SK-N-SH (cell line): ENCODE measurements around the gene SLC4A8. TPM values are rescaled to one million over a fixed set of nuclear protein-coding genes. Genes with fewer than 3 reads are reported as not detected.

Source experiments
- CTCF ChIA-PET: fragments of 300-600, 350-600 bp; formaldehyde crosslinking; extraction: SDS; loops from one replicate; lab custom pipeline; 2021; lab: Yijun Ruan, JAX
- POLR2A ChIA-PET: fragments of 350-600 bp; sonication (Branson Sonifier 250); formaldehyde crosslinking; extraction: SDS; loops from one replicate; lab custom pipeline; 2020; ENCODE audit warnings: antibody characterized with exemption, inconsistent platforms; lab: Yijun Ruan, JAX
- DNase-seq: peaks from one replicate; pipeline ENCODE4 v3.0.0; 2012
- H2AFZ ChIP-seq: fragments of 200-600 bp; sonication (generic); 2 replicates; pipeline ENCODE4 v1.8.1; 2016; ENCODE audit warnings: antibody characterized with exemption, mild to moderate bottlenecking, low read depth
- H3F3A ChIP-seq: fragments of 200-600 bp; sonication (generic); replicated peaks from 2 replicates; pipeline ENCODE3; 2016; ENCODE audit warnings: antibody characterized with exemption, mild to moderate bottlenecking; ENCODE audit not compliant: insufficient read depth
- H3K27ac ChIP-seq, 2 experiments: fragments of 200-500 bp in 1 of 2; fragments of 200-600 bp in 1 of 2; sonication (Bioruptor generic) in 1 of 2; sonication (generic), shearing (Covaris generic) in 1 of 2; 2 replicates each; pipeline versions ENCODE4 v1.5.1 to v1.6.1; 2014 to 2016; ENCODE audit warnings: low read depth in 2 of 2, inconsistent platforms in 1 of 2, low read length in 1 of 2, mild to moderate bottlenecking in 1 of 2, mixed read lengths in 1 of 2
- H3K27me3 ChIP-seq: fragments of 200-600 bp; sonication (generic), shearing (Covaris generic); 2 replicates; pipeline ENCODE4 v1.6.1; 2016; ENCODE audit warnings: mixed run types; ENCODE audit not compliant: insufficient read depth
- H3K36me3 ChIP-seq, 2 experiments: fragments of 200-500 bp in 1 of 2; fragments of 200-600 bp in 1 of 2; sonication (Bioruptor generic) in 1 of 2; sonication (generic) in 1 of 2; replicated peaks in 1 of 2; 2 replicates each; pipeline versions ENCODE3 to v1.5.1; 2014 to 2016; ENCODE audit warnings: low read length in 1 of 2, mild to moderate bottlenecking in 1 of 2; ENCODE audit not compliant: insufficient read depth in 2 of 2, control insufficient read depth in 1 of 2
- H3K4me1 ChIP-seq, 2 experiments: fragments of 200-500 bp in 1 of 2; fragments of 200-600 bp in 1 of 2; sonication (Bioruptor generic) in 1 of 2; sonication (generic), shearing (Covaris generic) in 1 of 2; 2 replicates each; pipeline versions ENCODE4 v1.5.1 to v1.6.1; 2014 to 2016; ENCODE audit warnings: low read depth in 1 of 2, low read length in 1 of 2, mixed run types in 1 of 2; ENCODE audit not compliant: insufficient read depth in 2 of 2, control insufficient read depth in 1 of 2
- H3K4me2 ChIP-seq: fragments of 200-600 bp; sonication (generic), shearing (Covaris generic); 2 replicates; pipeline ENCODE4 v1.6.1; 2017; ENCODE audit warnings: mixed run types
- H3K4me3 ChIP-seq, 2 experiments: fragments of 200-500 bp in 1 of 2; fragments of 200-600 bp in 1 of 2; sonication (Bioruptor generic) in 1 of 2; sonication (generic), shearing (Covaris generic) in 1 of 2; 2 replicates each; pipeline versions ENCODE4 v1.5.1 to v1.8.1; 2014 to 2016; ENCODE audit warnings: low read depth in 2 of 2, inconsistent platforms in 1 of 2, low read length in 1 of 2, mild to moderate bottlenecking in 1 of 2, mixed read lengths in 1 of 2, moderate library complexity in 1 of 2
- H3K79me2 ChIP-seq: fragments of 200-600 bp; sonication (generic); 2 replicates; pipeline ENCODE4 v1.8.1; 2017; ENCODE audit warnings: mild to moderate bottlenecking; ENCODE audit not compliant: insufficient read depth
- H3K9ac ChIP-seq: fragments of 200-600 bp; sonication (generic); 2 replicates; pipeline ENCODE4 v1.6.1; 2017; ENCODE audit warnings: mixed run types
- H3K9me2 ChIP-seq: fragments of 200-600 bp; sonication (generic); 2 replicates; pipeline ENCODE4 v1.6.1; 2017; ENCODE audit warnings: mixed run types
- H3K9me3 ChIP-seq: fragments of 200-600 bp; sonication (generic); 2 replicates; pipeline ENCODE4 v1.6.1; 2017; ENCODE audit warnings: mixed run types, mild to moderate bottlenecking, moderate library complexity
- H4K20me1 ChIP-seq: fragments of 200-600 bp; sonication (generic); 2 replicates; pipeline ENCODE4 v1.6.1; 2017; ENCODE audit warnings: mild to moderate bottlenecking, mixed run types; ENCODE audit not compliant: insufficient read depth
- CHD2 ChIP-seq: fragments of 150-350 bp; IDR thresholded peaks from 2 replicates; pipeline ENCODE4 v1.6.1; 2018; ENCODE audit warnings: low read length; ENCODE audit not compliant: partially characterized antibody
- CTCF ChIP-seq: fragments of 200-600 bp; sonication (generic); IDR thresholded peaks from 2 replicates; pipeline ENCODE4 v1.6.1; 2017; ENCODE audit warnings: antibody characterized with exemption, mild to moderate bottlenecking, moderate library complexity
- ELF1 ChIP-seq: IDR thresholded peaks from 2 replicates; pipeline ENCODE4 v1.4.0; 2012
- EP300 ChIP-seq, 2 experiments: IDR thresholded peaks; 2 replicates each; pipeline versions ENCODE4 v1.4.0 to v1.6.1; 2012; ENCODE audit warnings: borderline replicate concordance in 1 of 2, low read depth in 1 of 2, low read length in 1 of 2
- FOSL2 ChIP-seq: IDR thresholded peaks from 2 replicates; pipeline ENCODE4 v1.4.0; 2012; ENCODE audit warnings: low read depth, mild to moderate bottlenecking, moderate library complexity, borderline replicate concordance
- GATA2 ChIP-seq: sonication (generic); formaldehyde crosslinking; IDR thresholded peaks from 2 replicates; pipeline ENCODE4 v1.5.0; 2020; ENCODE audit warnings: mild to moderate bottlenecking, missing genetic modification reagents
- IRF3 ChIP-seq: fragments of 150-350 bp; IDR thresholded peaks from 2 replicates; pipeline ENCODE4 v1.6.1; 2016; ENCODE audit warnings: mild to moderate bottlenecking, low read depth, low read length
- MXI1 ChIP-seq: IDR thresholded peaks from 2 replicates; pipeline ENCODE4 v1.6.1; 2012; ENCODE audit warnings: mild to moderate bottlenecking, low read depth, low read length, improper control_type of control experiment
- NFIC ChIP-seq: IDR thresholded peaks from 2 replicates; pipeline ENCODE4 v1.4.0; 2012; ENCODE audit warnings: borderline replicate concordance
- NRF1 ChIP-seq: IDR thresholded peaks from 2 replicates; pipeline ENCODE4 v1.6.1; 2012; ENCODE audit warnings: low read depth, mild to moderate bottlenecking, low read length
- PBX3 ChIP-seq: IDR thresholded peaks from 2 replicates; pipeline ENCODE4; 2012
- RFX5 ChIP-seq: IDR thresholded peaks from 2 replicates; pipeline ENCODE4 v1.6.1; 2012; ENCODE audit warnings: mild to moderate bottlenecking, improper control_type of control experiment, low read length
- RXRA ChIP-seq: IDR thresholded peaks from 2 replicates; pipeline ENCODE4 v1.4.0; 2012; ENCODE audit warnings: low read depth, mild to moderate bottlenecking, borderline replicate concordance
- TAF1 ChIP-seq: IDR thresholded peaks from 2 replicates; pipeline ENCODE4 v1.6.1; 2012; ENCODE audit warnings: low read depth, mild to moderate bottlenecking, low read length, moderate library complexity, borderline replicate concordance
- TCF12 ChIP-seq: IDR thresholded peaks from 2 replicates; pipeline ENCODE4 v1.4.0; 2012
- USF1 ChIP-seq: IDR thresholded peaks from 2 replicates; pipeline ENCODE4 v1.4.0; 2012; ENCODE audit warnings: low read depth, borderline replicate concordance
- USF2 ChIP-seq: fragments of 150-350 bp; IDR thresholded peaks from 2 replicates; pipeline ENCODE4 v1.6.1; 2017; ENCODE audit warnings: antibody characterized with exemption, low read length, low read depth, borderline replicate concordance
- WGBS: methylation state at CpG from one replicate; pipeline ENCODE4 v1.1.6; 2017; ENCODE audit warnings: low lambda C conversion rate; 5-methylcytosine and 5-hydroxymethylcytosine counted together
- polyA plus RNA-seq, 3 experiments: library from polyadenylated mRNA; depleted of rRNA; stranded (reverse); fragments of >200 nt; gene quantifications; 2 replicates each; pipeline ENCODE4 v1.2.3, GENCODE V29; 2012

The SLC4A8 gene
- polyA plus RNA-seq, 1 of the 3 experiments (the other 2 are of a cell fraction), result 5.2 TPM

GRCh38 chr12:51480978-51481377, 56.3 kb downstream of the SLC4A8 start:
- Histone ChIP-seq H3K4me1 (peaks cover 0 to 4% of the 10 kb centered on the region in 2 experiments; a peak in 2 of 4 replicates), H3K4me2 (no peak overlapping the region), H3K9me2 (no peaks in the 10 kb centered on the region), H3F3A (no peaks in the 10 kb centered on the region), H4K20me1 (no peaks in the 10 kb centered on the region), H3K27ac (no peak overlapping the region), H3K4me3 (no peak overlapping the region), H3K9ac (no peak overlapping the region), H2AFZ (no peak overlapping the region), H3K79me2 (no peaks in the 10 kb centered on the region), H3K27me3 (no peaks in the 10 kb centered on the region), H3K36me3 (no peaks in the 10 kb centered on the region), H3K9me3 (no peaks in the 10 kb centered on the region)
- CTCF ChIA-PET, result interaction anchor here (2.1 to 2.7 kb wide), 2 partner anchors 10 to 51 kb away, joined by 6 read pairs; no protein-coding TSS in a partner anchor
- no peak for TF ChIP-seq PBX3
- no peak for TF ChIP-seq NRF1
- no peak for TF ChIP-seq TAF1
- no peak for TF ChIP-seq USF2
- TF ChIP-seq USF1, result no peak
- TF ChIP-seq NFIC, result no peak
- DNase-seq, result no peak
- WGBS, result 77% methylated on average over 3 of the region's 3 CpGs
- POLR2A ChIA-PET, result no interaction called here

DNA sequence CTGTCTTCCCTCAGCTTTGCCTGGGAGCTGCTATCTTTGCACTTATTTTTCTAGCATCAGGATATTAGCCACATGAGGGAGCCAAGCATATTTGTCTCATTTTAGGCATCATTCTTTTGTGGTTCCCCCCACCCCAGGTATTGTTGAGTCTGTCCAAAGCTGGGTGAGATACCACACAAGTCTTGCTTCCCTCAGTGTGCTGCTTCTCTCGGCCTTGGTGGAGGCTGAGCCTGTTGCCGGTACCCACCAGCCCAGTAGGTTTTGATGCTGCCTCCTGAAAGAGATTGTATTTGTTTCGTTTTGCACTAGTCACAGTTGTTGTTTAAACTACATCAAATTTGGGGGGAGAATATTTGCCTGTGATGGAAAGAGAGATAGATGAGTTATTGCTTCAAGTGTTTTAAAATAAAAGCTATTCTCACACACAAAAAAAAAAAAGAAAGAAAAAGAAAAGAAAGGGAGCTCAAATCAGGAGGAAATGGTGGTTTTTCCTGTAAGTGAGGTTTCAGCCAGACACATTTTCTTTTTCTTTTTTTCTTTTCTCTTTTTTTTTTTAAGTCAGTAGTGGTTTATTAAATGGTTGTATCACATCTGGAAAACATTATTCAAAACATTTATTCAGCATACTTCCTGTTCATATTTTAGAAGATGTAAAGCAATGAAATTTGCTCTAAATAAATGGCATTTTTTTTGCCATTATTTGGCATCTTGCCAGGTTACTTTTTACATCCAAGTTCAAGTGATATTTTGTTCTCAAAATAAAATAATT, 58.5 kb downstream of the SLC4A8 start:
- H4K20me1 ChIP-seq, result no peaks in the 10 kb centered on the region
- no peaks in the 10 kb centered on the region for H3K36me3 ChIP-seq
- H3K4me1 ChIP-seq, result peaks cover 0 to 4% of the 10 kb centered on the region in 2 experiments; a peak in 2 of 4 replicates
- no peak overlapping the region for H3K9ac ChIP-seq
- H3K79me2 ChIP-seq, result no peaks in the 10 kb centered on the region
- H3K4me2 ChIP-seq, result peak overlapping the region; percentile 14; the same call in 1 of the 2 replicates
- H3K27me3 ChIP-seq, result no peaks in the 10 kb centered on the region
- H2AFZ ChIP-seq, result no peak overlapping the region
- H3K9me2 ChIP-seq, result no peaks in the 10 kb centered on the region
- H3K4me3 ChIP-seq, result no peak overlapping the region
- no peaks in the 10 kb centered on the region for H3F3A ChIP-seq
- POLR2A ChIA-PET, result interaction anchor here (0.6 kb wide), 1 partner anchor 201 kb away, joined by 5 read pairs; no protein-coding TSS in a partner anchor
- WGBS, result 84% methylated on average over 3 of the region's 3 CpGs
- CTCF ChIA-PET, result interaction anchor here (0.6 to 2.7 kb wide), 8 partner anchors 8 to 49 kb away, joined by 3 to 7 read pairs (median 5); no protein-coding TSS in a partner anchor
- DNase-seq, result no peak
- H3K27ac ChIP-seq, result peak overlapping the region; percentile 16 to 77; a peak in 3 of 4 replicates
- no peaks in the 10 kb centered on the region for H3K9me3 ChIP-seq
- TF ChIP-seq EP300 (IDR thresholded peaks at IDR 0.05; ENCODE audit: borderline replicate concordance in 1 of 2, low read depth in 1 of 2, low read length in 1 of 2) (no peak), RXRA (no peak), PBX3 (no peak), USF2 (no peak), CTCF (no peak), IRF3 (no peak), TCF12 (peak; percentile 35; the same call in 1 of the 2 replicates), ELF1 (no peak), NFIC (peak; percentile 56; the same call in 1 of the 2 replicates), MXI1 (no peak), RFX5 (no peak), CHD2 (no peak), FOSL2 (no peak), GATA2 (no peak)
